Measurements from ENCODE around the gene SIM2.

The SIM2 gene

GRCh38 chr21:36699546-36700294, 805 bp downstream of the SIM2 start:
- DNase-seq (ENCODE audit: low read depth), result no peak

GRCh38 chr21:36700295-36700970, 1.5 kb downstream of the SIM2 start:
- no peak for DNase-seq (ENCODE audit: low read depth)

GRCh38 chr21:36700971-36701755, 2.2 kb downstream of the SIM2 start:
- no peak for DNase-seq (ENCODE audit: low read depth)

- no peak for DNase-seq (ENCODE audit: low read depth)
Observed at GRCh38 chr21:36701756-36702621, 3.1 kb downstream of the SIM2 start.

- DNase-seq (ENCODE audit: low read depth), result no peak
Observed at GRCh38 chr21:36702622-36702968, 3.7 kb downstream of the SIM2 start.

GRCh38 chr21:36703123-36703522, 4.2 kb downstream of the SIM2 start:
- no peak for DNase-seq (ENCODE audit: low read depth)

GRCh38 chr21:36703626-36704280, 4.8 kb downstream of the SIM2 start:
- DNase-seq (ENCODE audit: low read depth), result no peak

- no peak for DNase-seq (ENCODE audit: low read depth)
Observed at GRCh38 chr21:36704281-36704957, 5.5 kb downstream of the SIM2 start.

- no peak for DNase-seq (ENCODE audit: low read depth)
Observed at GRCh38 chr21:36704958-36705678, 6.2 kb downstream of the SIM2 start.

GRCh38 chr21:36705679-36706481, 7.0 kb downstream of the SIM2 start:
- DNase-seq (ENCODE audit: low read depth), result no peak

- DNase-seq (ENCODE audit: low read depth), result no peak
Observed at GRCh38 chr21:36706482-36706852, 7.6 kb downstream of the SIM2 start.

- DNase-seq (ENCODE audit: low read depth), result no peak
Observed at GRCh38 chr21:36706951-36707762, 8.2 kb downstream of the SIM2 start.

- no peak for DNase-seq (ENCODE audit: low read depth)
Observed at GRCh38 chr21:36707763-36708285, 8.9 kb downstream of the SIM2 start.

- no peak for DNase-seq (ENCODE audit: low read depth)
Observed at GRCh38 chr21:36708286-36709029, 9.5 kb downstream of the SIM2 start.

- DNase-seq (ENCODE audit: low read depth), result no peak
Observed at GRCh38 chr21:36709030-36709867, 10.3 kb downstream of the SIM2 start.

GRCh38 chr21:36709868-36710728, 11.2 kb downstream of the SIM2 start:
- DNase-seq (ENCODE audit: low read depth), result no peak

All from stimulated activated CD8-positive, alpha-beta memory T cell treated with anti-CD3 and anti-CD28 coated beads, Interleukin-12 subunit alpha, Interleukin-12 subunit beta, amount 100 ng/mL, for 1 hour (primary cell).